ENCODE results near the gene NSRP1.
"Not testable (repeated sequence)": the region's sequence is repeated elsewhere in the genome, so short reads cannot be mapped to it uniquely, and the experiment has no call there.

Gene NSRP1

DNA sequence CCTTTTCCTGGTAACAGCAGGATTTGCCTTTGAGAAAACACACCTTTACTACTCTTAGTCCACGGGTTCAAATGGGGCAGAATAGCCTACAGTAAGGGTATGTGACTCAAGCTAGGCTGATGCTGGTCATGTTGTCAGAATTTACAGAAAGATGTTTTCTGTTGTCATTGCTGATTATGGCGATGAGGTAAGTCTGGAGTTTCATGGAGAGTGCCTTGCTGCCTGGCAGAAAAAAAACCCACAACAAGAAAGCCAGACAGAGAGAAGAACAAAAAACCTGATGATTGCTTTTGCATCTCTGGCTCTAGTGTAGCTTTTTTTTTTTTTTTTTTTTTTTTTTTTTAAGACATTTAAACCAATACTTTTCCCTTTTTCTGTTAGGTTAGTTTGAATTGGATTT, 71.0 kb downstream of the NSRP1 start:
- DNase-seq (ENCODE audit: low read depth, low spot score), result no peak

DNA sequence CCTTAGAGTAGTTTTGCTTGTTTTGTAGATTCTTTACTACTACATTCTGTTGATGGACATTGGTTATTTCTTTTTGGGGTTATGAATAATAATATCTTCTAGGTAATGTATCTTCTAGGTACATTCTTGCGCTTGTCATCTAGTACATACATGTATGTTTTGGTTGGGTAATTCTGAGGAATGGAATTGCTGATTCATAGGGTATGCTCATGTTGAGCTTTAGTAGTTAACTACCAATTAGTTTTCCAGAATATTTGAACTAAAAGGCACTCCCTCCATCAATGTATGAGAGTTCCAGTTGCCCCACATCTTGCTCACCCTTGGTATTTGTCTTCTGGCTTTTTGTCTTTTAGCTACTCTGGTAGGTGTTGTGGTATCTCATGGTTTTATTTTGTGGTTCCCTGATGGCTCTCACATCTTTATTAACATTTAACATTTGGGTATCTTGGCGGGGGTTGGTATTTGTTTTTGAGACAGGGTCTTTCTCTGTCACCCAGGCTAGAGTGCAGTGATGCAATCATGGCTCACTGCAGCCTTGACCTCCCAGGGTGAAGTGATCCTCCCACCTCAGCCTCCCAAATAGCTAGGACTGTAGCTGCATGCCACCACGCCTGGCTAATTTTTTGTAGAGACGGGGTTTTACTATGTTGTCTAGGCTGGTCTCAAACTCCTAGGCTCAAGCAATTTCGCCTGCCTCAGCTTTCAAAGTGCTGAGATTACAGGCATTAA, 71.8 kb downstream of the NSRP1 start:
- DNase-seq (ENCODE audit: low read depth, low spot score), result no peak

DNA sequence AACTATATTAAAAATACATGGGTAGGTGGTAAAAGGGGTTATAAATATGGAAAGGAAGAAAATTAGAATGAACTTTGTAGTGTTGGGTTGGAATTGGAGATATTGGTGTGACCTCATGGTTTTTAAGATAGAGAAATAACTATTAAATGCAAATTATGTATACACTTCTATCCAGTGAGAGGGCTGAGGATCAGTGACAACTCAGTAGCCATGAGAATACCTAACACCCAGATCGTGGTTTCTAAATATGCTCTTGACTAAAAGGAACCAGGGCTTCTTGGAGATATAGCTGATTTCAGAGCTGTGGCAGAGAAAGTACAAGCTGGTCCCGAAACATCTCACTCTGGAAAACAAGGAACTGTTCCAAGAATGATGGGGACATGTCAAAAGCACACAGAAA, 74.5 kb downstream of the NSRP1 start:
- no peak for DNase-seq (ENCODE audit: low read depth, low spot score)

DNA sequence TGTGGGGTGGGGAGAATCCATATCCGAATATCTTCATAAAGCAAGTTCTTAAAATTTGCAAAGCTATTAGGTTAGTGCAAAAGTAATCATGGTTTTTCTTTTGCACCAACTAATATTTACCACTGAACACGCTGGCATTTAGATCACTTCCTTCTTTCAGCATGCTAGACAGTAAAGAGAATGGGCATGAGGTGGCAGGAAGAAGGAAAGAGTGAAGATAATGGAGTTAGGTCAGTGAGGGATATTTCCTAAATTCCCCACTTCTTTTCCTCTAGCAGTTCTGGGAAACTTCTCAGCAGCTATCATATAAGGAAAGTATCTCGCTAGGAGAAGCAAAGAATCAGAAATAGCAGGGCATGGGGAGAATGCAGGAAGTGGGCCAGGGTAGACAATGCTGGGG, 79.9 kb downstream of the NSRP1 start:
- DNase-seq (ENCODE audit: low read depth, low spot score), result no peak

DNA sequence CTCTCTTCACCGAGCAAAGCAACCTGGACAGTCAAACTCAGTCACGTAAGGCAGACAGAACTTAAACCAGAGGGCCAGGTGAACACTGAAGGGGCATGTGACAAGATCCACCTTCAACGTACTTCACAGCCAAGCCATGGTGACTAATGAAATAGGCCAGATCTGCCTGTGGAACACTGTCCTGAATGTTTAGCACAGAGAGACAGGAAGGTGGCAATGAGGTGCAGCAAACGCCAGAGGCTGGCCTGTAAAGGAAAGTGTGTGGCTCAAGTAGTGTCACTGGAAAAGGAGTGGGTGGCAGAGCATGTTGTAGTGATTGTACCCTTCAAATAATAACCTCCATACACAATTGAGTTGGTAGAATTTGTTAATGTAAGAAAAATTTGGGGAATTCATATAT, 80.8 kb downstream of the NSRP1 start:
- DNase-seq (ENCODE audit: low read depth, low spot score), result no peak

DNA sequence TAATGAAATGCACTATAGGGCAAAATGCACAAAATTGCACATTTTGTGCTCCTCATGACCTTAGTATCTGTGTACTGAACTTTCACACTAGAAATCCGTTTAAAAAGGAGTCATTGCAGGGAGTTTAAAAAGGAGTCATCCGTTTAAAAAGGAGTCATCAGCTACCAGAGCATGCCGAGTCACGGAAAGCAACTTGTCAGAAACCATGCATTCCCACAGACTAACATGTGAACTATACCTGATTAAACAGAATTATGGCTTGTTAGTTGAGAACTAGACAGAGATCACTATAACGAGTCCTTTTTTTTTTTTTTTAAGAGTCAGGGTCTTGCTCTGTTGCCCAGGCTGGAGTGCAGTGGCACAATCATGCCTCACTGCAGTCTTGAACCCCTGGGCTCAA, 83.0 kb downstream of the NSRP1 start:
- no peak for DNase-seq (ENCODE audit: low read depth, low spot score)

DNA sequence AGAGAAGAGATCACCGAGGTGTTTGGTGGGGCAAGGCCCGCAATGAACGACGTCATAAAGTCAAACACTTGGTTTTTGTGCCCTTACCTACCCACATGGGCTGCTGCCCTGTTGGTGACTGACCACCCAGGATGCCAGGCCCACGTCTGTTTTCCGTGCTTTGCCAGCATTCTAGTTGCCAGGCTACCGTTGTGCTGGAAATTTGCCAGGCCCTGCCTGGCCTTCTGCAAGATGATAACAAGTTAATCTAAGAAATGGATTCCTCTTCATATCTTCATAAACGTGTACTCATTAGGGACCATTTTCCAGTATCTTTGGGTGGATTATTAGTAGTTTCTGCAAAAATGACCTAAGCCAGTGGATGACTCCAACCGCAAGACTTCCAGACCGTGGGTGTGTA, 83.5 kb downstream of the NSRP1 start:
- no peak for DNase-seq (ENCODE audit: low read depth, low spot score)

DNA sequence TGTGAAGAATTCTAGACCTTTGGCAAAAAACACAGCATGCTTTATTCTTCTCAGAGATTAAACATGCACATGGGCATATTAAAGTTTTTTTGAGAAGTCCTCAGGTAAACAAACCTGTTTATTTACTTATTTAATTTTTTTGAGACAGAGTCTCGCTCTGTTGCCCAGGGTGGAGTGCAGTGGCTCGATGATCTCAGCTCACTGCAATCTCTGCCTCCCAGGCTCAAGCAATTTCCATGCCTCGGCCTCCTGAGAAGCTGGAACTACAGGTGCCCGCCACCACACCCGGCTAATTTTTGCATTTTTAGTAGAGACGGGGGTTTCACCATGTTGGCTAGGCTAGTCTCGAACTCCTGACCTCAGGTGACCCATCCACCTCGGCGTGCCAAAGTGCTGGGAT, 84.0 kb downstream of the NSRP1 start:
- not testable (repeated sequence) for DNase-seq (ENCODE audit: low read depth, low spot score)

DNA sequence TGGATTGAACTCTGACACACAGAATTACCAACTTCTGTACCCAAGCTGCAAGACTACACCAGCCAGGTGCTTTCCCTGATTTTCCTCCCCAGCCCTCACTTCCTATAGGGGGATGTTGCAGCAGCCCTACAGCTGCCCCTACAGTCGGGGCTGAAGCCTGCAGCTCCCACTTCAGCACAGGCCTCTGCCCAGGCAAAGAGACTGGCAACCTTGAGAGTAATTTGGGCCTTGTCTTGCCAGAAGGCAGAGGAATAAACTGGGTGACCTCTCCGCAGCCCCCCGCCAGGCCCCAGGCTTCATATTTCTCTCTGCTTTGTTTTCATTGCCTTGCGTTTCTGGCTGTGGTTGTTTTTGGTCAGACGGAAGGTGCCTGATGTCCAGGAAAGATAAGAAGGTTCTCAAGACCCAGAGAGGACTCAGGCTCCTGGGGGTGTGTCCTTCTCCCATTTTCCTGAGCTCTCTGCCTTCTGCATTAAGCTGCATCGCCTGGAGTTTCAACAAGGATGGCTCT, 86.9 kb downstream of the NSRP1 start:
- no peak for DNase-seq (ENCODE audit: low read depth, low spot score)

DNA sequence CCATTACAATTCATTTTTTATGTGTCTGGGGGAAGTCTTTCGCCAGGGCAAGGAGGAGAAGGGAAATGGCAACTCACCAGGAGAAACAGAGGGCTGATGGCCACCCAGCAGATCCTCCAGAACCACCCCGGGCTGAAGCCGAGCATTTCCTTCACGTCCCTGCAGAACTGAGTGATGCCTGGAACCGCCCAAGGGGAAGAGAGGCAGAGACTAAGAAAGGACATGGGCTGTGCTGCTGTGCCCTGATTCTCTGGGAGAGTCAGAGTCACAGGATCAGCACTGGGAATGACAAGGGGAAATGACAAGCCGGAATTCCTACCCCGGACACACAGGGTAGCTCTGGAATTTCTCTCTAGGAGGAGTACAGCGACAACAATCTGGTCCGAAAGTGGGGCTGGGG, 91.0 kb downstream of the NSRP1 start:
- no peak for DNase-seq (ENCODE audit: low read depth, low spot score)

DNA sequence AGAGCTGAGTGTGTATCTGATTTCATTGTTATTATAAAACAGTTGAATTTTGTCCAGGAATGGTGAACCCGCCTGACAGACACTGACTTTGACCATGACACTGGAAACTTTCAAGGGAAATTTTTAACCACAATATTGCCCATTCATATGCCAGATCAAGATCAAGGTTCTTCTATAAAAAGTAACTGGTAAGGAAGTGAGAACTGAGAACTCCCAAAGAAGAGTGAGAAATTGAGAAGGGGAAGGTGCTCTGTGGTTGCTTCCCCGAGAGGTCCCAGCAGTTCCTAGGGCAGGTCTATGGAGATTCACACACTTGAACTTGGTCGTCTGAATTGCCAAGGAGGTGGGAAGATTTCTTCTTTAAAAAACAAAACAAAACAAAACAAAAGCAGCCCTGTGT, 91.6 kb downstream of the NSRP1 start:
- no peak for DNase-seq (ENCODE audit: low read depth, low spot score)

DNA sequence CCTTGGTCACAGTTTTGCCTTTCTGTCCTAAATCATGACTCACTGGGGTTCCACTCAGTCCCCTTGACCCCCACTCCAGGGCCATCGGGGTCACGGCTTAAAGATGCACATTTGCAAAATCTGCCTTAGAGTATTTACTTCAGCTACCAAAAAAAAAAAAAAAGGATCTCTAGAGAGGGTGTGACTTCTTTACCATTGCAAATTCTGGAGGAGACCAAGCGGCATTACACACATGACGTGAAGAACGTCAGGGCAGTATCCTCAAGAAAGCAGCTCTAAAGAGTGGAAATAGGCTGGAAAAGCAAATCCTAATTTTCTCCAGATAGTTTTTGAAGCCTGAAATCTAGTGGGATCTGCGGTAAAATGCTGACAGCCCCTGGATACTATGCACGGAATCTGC, 93.3 kb downstream of the NSRP1 start:
- no peak for DNase-seq (ENCODE audit: low read depth, low spot score)

DNA sequence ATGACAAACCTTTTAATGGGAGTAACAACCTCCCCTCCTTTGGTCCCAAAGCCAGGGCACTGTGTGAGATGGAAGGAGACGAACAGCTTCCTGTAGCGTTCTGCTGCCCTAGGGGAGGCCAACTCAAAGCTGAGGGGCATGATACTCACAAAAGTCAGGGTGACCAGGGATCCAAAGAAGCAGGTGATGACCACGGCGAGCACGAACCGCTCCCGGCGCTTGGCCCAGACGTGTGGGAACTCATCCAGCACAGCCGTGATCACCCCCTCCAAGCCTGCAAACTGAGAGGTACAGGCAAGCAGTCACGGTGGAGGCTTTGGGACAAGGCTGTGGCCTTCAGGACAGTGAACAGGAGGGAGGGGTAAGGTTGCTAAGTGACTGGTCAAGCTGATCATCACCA, 93.8 kb downstream of the NSRP1 start:
- no peak for DNase-seq (ENCODE audit: low read depth, low spot score)

DNA sequence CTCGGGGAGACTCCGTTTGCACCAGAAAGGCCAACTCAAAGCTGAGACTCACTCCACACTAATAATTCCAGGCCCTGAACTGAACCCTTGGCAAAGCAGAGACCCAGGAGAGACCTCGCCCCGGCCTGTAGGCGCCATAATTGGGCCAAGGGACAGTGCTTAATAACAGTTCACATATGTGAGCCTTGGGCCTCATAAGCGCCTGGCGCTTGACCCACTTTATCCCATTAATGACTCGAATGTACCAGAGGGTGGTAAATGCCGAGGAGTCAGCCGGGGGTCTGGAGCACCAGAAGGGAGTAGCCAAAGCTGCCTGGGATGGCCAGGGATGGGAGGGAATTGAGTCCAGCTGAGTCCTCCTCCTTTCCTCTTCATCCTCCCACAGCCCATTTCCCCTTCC, 94.3 kb downstream of the NSRP1 start:
- DNase-seq (ENCODE audit: low read depth, low spot score), result no peak

DNA sequence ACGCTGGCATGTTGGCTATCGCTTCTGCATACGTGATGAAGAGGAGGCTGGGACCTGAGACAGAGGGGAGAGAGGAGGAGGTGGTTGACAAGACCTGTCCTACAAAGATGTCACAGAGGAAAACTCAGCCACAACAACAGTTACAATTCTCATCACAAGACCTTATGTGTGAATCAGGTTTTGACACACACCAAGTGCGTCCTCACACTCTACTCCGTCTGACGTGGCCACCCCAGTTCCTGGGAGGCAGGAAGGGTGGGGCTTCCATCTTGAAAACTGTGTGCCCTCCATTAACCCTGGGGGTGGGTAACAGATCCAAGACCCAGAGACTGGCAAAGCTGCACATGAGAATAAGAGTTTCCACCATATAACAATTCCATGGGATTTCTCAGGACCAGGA, 94.8 kb downstream of the NSRP1 start:
- DNase-seq (ENCODE audit: low read depth, low spot score), result no peak

DNA sequence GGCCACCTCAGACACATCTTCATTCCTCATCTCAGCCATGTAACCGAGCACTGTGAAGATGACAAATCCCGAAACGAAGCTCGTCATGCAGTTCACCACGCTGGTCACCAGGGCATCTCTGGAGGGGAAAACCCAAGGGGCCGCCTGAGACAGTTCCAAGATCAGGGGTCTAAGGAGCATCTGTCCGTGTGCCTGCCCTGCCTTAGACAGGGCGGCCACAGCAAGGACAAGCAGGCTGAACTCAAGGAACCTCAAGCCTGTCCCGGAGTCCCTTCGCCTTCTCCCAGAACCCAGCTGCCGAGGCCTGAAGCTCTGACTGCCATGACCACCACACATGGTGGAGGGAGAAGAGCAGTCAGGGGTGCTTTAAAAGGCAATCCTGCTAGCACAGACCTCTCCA, 96.1 kb downstream of the NSRP1 start:
- DNase-seq (ENCODE audit: low read depth, low spot score), result no peak

DNA sequence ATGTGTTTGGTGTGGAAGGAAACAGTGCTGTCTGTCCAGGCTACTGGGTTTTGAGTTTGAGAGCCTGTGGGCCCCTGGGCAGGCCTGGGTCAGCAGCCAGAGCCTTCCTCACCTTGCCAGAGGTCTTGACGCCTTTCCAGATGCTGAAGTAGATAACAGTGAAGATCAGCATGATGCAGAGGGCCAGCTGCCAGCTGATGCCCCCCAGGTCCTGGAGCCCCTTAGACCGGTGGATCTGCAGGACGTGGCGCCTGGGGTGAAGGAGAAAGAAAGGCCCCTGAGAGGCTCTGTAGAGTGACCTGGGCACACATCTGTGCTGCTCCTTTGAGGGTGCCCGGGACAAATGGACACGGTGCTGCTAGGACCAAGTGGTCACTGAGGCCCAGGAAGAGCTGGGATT, 100.4 kb downstream of the NSRP1 start:
- no peak for DNase-seq (ENCODE audit: low read depth, low spot score)

DNA sequence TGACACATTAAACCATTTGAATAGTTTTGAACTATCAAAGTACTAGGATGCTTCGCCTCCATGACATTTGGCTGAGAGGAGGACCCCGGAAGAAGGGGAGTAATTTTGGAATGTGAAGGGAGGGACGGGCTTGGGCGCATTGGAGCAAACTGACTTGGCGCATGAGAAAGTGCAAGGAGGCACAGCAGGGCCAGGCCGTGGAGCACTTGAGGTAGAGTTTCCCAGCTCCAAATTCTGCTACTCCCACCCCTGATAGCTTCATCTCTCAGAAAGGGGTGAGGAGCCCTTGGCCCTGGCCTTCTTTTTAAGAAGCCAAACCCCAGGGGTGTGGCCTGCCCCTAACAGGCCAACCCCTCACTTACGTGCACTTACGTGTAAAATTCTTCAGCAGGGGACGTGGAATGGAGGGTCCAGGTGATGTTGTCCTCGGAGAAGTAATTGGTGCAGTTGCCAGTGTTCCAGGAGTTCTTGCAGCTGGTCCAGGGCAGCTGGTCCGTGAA, 101.2 kb downstream of the NSRP1 start:
- DNase-seq (ENCODE audit: low read depth, low spot score), result no peak

DNA sequence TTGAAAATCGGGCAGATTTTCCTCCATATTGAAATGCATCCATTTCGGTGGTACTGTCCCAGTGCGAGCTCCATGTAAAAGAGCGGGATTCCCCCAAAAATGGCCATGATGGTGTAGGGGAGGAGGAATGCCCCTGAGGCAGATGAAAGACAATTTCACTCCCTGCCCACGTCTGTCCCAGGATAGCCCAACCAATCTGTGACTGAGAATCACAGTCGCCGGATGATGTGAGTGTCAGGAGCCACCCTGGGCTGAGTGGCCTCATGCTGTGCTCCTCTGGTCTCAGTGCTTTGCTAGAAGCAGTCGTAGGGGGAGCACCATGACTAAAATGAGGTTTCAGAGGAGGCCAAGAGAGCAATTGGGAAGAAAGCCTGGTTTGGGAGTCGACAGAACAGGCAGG, 102.2 kb downstream of the NSRP1 start:
- DNase-seq (ENCODE audit: low read depth, low spot score), result no peak

DNA sequence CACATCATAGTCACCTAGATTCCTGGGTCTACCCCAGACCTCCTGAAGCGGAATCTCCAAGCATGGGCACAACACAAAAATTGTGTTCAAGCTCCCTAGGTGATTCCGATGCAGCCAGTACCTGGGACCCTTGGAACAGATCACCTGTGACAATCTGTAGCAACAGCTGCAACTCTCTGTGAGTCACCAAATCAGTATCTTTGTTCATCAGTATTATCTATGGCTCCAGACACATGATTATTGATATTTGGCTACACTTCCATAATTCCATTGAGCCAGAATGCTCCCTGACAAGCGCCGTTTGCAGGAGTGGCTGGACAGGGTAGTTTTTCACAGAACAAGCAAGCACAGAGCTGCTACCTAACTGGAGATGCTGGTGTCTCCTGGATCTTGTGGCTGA, 102.7 kb downstream of the NSRP1 start:
- DNase-seq (ENCODE audit: low read depth, low spot score), result no peak

DNA sequence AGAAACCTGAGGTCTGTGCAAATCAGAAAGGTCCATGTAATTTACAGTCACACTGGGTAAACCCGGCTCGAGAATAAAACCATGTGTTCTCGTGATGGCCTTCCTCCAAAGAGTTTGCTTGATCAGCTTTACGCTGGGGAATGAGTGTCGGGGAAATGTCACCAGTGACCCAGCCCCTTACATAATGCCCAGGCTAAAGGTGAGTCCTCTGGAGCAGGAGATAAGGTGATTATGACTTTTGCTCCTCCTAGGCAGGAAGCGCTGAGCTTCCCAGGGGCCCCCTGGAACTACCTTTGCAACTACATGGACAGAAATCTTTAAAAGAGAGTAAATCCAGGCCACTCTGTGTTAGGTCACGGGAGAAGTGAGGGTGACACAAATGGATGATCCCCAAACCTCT, 103.2 kb downstream of the NSRP1 start:
- DNase-seq (ENCODE audit: low read depth, low spot score), result no peak

DNA sequence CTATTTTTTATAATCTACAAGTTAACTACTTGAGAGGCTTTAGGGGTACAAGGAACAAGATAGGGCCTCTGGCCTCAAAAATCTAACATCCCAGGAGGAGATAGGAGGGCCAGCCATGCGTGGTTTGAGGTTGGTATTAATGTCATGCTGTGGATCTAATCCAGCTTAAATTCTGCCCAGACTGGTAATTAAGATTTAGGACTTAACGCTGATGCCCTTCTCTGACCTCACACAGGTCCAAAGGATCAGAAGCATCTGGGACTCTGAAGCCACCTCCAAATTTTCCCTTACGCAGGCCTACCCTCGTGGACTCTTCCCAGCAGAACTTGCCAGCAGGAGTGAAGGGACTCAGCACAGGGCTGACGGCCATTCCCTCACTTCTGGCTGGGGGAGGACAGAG, 103.8 kb downstream of the NSRP1 start:
- no peak for DNase-seq (ENCODE audit: low read depth, low spot score)

DNA sequence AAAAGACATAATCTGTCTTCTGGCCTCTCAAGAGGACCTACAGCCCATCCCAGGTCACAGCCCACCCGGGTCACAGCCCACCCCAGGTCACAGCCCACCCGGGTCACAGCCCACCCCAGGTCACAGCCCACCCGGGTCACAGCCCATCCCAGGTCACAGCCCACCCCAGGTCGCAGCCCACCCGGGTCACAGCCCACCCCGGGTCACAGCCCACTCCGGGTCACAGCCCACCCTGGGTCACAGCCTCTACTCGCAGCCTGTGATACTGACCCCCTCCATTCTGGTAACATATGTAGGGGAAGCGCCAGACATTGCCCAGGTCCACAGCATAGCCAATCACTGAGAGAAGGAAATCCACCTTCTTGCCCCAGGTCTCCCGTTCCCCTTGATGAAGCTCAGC, 104.7 kb downstream of the NSRP1 start:
- no peak for DNase-seq (ENCODE audit: low read depth, low spot score)

DNA sequence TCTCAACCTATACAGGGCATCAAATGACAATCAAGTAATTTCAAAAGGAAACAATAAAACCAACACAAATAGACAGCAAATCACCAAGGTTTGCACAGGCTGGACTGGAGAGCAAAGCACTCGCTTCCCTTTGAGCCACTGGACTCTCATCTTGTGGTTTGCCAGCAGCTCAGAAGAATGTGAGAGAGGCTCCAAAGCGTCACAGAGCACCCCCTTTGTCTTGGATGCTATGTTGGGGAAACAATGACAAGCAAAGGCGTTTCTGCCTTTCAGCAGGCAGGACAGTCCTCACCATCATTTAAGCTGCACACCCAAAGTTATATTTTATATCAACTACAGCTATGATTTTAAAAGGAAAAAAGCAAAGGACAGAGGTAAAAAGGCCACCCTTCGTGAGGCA, 105.6 kb downstream of the NSRP1 start:
- no peak for DNase-seq (ENCODE audit: low read depth, low spot score)

All from activated CD4-positive, CD25-positive, alpha-beta regulatory T cell treated with anti-CD3 and anti-CD28 coated beads, Interleukin-2, amount 50 U/mL, for 16 hours (primary cell).